GM11168 (cell line): ENCODE results near the gene GJB5.
"Not testable (repeated sequence)": the region's sequence is repeated elsewhere in the genome, so short reads cannot be mapped to it uniquely, and the experiment has no call there.

Experiments used
- in situ Hi-C: fragments of 300-500 bp; cut with MboI; formaldehyde crosslinking; loops from one replicate; pipeline ENCODE4 v1.12.0; 2022; ENCODE audit warnings: low sequenced_read_pairs; ENCODE audit not compliant: unreplicated experiment

Gene GJB5

DNA sequence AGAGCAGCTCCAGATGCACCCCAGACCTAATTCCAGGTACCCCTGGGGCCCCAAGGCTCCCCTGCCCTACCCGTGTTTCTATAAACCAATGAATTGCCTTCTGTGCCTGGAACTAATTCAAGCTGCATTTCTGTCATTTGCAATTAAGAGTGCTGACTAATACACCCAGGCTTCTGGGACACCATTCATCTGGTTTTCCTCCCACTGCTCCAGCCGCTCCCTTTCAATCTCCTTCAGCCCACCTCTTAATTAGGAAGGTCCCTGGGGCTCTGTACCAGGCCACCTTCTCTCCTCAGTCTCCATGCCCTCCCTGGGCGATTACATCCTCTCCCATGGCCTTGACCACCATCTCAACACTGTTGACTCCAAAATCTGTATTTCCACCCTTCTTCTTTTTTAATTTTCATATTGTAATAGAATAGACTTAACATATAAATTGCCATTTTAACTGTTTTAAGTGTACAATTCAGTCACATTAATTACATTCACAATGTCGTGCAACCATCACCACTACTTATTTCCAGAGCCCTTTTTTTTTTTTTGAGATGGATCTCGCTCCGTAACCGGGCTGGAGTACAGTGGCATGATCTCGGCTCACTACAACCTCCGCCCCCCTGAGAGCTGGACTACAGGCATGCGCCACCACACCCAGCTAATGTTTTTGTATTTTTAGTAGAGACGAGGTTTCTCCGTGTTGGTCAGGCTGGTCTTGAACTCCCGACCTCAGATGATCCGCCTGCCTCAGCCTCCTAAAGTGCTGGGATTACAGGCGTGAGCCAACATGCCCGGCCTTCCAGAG is 16.9 kb downstream of the GJB5 start:
- in situ Hi-C loops = no loop called here

DNA sequence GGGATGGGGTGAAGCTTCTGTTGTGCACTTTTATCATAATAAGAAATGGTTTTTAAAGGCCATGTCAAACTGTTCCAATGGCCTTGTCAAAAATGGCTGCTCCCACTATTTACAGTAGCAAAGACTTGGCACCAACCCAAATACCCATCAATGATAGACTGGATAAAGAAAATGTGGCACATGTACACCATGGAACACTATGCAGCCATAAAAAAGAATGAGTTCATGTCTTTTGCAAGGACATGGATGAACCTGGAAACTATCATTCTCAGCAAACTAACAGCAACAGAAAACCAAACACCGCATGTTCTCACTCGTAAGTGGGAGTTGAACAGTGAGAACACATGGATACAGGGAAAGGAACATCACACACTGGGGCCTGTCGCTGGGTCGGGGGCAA is 18.3 kb downstream of the GJB5 start:
- in situ Hi-C loops = not testable (repeated sequence)

DNA sequence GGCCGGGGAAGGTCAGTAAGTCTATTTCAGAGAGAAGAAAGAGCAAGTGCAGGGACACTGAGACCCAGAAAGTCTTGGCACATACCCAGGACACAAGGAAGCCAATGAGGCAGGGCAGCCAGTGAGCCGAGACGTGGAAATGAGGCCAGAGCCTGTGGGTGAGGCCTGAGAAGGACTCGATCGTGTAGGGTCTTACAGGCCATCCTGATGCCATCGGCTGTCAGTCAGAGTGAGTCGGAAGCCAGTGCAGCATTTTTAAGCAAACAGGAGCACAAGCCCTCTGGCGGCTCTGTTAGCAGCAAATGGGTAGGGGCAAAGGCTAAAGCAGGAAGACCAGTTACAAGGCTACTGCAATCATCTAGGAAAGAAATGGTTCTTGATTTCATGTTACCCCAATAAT is 20.1 kb downstream of the GJB5 start:
- in situ Hi-C loops = no loop called here

DNA sequence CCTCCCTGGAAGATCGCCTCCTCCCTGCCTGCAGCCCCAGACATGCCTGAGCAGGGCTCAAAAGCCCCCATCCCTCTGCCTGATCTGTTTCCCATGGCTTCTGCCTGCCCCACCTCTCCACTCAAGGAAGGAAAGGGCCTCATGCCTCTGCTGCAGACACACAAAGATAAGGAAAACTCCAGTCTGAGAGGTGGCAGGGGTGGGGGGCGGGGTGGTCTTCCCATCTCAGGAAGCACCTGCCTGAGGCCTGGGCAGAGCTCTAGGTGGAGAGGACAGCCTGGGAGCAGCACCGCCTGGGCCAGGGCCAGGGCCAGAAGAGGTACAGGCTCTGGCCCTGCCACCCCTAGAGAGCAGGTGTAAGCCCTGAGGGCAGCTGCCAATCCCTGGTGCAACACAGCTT is 22.1 kb downstream of the GJB5 start:
- in situ Hi-C loops = no loop called here

DNA sequence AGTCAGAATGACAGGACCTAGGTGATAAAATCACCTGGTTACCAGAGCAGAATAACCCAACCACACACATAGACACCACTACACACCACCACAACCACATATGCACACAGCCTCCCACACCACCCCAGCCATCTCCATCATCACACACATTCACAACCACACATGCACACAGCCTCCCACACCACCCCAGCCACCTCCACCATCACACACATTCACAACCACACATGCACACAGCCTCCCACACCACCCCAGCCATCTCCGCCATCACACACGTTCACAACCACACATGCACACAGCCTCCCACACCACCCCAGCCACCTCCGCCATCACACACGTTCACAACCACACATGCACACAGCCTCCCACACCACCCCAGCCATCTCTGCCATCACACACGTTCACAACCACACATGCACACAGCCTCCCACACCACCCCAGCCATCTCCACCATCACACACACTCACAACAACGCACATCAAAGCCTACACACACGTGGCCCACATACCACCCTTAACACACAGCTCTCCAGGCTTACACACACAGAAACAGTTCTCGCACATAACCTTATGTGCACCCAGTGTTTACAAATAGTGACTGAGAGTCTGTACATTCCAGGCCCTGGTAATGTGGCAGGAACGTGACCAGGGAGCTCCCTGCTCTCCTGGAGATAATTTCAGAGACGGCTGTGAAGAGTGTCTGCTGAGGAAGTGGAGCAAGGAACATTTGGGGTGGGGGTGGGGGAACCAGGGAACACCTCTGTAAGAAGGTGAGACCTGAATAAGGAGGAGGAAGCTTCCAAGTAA is 22.9 kb downstream of the GJB5 start:
- in situ Hi-C loops = no loop called here

DNA sequence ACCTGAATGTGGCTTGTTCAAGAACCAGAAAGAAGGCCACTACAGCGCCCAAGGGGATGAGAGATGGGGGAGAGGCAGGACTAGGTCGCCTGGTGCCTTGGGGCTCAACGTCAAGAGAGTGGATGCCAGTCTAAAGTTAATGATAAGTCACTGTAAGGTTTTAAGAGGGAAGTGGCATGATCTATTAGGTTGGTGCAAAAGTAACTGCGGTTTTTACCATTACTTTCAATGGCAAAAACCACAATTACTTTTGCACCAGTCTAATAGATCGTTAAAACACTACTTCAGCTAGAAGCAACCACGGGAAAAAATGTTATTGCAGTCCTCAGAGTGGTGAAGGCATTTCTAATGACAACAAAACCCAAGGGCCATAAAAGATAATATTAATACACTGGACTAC is 23.5 kb downstream of the GJB5 start:
- in situ Hi-C loops = no loop called here

DNA sequence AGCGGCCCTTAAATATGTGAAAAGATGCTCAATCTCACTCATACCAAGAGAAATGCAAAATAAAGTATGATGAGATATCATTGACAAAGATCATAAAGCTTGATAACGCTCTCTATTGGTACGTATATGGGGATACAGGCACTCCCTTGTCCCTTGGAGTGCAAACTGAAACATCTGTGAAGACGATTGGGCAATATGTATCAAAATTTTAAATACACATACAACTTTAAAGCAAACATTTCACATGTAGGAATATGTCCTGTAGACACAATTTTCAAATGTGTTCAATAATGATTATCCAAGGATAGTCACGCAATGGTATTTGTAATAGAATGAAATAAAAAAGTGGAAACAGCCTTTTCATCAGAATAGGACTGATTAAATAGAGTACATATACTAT is 24.2 kb downstream of the GJB5 start:
- in situ Hi-C loops = no loop called here

DNA sequence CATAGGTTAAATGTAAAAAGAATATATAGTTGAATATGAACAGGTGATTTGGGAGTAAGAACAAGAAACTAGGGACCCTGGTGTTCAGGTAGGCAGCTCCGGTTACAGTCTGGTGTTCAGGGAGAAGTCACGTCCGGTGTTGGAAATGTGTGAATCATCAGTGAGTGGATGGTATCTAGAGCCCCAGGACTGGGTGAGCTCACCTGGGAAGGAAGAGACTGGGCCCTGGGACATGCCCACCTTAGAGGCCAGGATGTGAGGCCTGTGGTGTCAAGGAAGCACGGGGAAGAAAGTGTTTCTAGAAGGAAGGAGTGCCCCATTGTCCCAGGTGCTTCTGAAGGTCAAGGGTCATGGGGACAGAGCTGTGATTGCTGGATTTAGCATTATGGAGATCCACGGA is 24.7 kb downstream of the GJB5 start:
- in situ Hi-C loops = no loop called here

DNA sequence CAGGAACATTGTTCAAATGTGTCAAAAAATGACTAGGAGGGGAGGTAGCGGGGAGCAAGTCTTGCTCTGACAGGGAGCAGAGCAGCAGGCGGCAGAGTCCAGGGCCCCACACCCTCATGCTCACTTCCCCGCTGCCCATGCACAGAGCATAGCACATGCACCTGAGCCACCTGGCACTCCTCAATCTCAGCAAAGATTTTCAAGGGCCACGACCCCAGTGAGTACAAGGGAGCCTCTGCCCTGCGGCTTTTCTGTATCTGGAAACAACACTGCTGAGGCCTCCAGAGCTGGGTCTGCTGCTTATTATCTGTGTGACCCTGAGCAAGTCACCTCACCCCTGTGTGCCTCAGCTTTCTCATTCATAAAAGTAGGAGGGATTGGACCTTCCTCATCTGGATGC is 25.1 kb downstream of the GJB5 start:
- in situ Hi-C loops = no loop called here

DNA sequence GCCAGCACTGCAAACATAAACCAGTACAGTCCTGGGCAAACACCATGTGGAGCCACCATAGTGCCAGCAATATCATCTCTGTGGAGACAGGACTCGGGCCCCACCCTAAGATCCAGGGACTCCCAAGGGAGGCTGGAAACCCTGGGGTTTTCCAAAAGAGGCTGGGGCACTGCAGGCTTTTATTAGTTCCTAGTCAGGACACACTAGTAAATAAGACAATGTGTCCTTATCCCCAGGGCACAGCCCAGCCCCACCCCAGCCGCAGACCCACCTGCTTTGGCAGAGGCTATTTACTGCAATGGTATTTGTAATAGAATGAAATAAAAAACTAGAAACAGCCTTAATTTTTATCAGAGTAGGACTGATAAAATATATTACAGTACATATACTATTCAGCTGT is 25.7 kb downstream of the GJB5 start:
- in situ Hi-C loops = no loop called here

DNA sequence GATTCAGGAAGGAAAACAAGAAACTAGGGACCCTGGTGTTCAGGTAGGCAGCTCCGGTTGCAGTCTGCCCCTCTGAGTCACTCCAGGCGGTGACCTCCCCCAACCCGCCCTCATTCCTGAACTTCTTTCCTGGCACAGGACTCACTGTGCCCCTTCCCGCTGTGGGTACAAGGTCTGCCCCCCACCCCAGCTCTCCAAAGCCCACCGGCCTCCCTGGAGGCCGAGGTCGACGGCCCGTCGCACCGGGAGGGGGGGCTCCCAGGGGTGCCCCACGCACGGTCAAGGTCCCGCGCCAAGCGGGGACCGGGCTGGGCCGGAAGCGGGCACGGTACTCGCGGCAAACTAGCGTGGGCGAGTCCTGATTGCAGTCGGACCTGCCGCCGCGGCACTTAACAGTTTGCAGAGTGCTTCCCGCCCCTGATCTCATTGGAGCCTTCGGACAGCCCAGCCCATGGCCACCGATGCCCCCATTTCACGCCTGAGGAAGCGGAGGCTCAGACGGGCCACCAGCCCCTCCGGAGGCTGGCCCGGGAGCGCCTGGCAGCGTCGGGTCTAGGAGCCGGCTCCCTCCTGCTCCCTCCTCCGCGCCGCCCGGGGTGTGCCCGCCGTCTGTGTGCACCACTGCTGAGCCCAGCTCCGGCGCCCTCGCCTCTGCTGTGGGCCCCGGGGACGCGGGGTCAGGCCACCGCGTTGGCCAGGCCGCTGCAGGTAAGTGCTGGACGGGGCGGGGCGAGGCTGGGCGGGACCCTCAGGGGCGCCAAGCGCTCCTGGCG is 26.4 kb downstream of the GJB5 start, which contains the start of gene GJB3:
TSS of gene GJB3 (plus strand) at position 144 of the 773 bp plus-strand sequence. CDS start 3,549 bp downstream, outside the sequence.
- in situ Hi-C loops = no loop called here

DNA sequence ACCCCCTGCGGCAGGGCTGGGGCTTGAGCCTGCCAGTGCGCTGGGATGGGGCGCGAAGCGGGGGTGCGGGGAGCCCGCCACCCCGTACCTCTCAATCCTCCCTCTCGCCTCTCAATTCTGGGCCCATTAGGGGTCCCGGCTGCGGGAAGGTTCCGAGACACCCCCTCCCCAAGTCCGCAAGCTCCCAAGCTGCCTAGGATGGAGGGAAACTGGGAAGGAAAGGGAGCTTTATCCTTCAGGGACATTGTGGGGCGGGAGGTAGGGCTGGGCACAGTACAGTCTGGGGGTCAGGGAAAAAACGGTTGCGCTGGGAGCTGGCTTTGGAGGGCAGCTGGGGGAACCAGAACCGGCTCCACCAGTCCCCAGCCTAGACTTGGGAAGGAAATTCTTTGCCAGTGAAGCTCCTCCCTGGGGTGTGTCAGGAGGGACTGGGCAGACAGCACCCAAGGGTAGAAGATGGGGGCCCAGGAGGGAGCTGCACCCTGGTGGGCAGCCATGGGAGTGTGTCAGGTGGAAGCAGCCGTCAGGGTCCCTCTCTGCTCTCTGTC is 27.1 kb downstream of the GJB5 start:
- in situ Hi-C loops = no loop called here

DNA sequence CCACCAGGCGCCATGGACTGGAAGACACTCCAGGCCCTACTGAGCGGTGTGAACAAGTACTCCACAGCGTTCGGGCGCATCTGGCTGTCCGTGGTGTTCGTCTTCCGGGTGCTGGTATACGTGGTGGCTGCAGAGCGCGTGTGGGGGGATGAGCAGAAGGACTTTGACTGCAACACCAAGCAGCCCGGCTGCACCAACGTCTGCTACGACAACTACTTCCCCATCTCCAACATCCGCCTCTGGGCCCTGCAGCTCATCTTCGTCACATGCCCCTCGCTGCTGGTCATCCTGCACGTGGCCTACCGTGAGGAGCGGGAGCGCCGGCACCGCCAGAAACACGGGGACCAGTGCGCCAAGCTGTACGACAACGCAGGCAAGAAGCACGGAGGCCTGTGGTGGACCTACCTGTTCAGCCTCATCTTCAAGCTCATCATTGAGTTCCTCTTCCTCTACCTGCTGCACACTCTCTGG is 29.9 kb downstream of the GJB5 start:
- in situ Hi-C loops = no loop called here

DNA sequence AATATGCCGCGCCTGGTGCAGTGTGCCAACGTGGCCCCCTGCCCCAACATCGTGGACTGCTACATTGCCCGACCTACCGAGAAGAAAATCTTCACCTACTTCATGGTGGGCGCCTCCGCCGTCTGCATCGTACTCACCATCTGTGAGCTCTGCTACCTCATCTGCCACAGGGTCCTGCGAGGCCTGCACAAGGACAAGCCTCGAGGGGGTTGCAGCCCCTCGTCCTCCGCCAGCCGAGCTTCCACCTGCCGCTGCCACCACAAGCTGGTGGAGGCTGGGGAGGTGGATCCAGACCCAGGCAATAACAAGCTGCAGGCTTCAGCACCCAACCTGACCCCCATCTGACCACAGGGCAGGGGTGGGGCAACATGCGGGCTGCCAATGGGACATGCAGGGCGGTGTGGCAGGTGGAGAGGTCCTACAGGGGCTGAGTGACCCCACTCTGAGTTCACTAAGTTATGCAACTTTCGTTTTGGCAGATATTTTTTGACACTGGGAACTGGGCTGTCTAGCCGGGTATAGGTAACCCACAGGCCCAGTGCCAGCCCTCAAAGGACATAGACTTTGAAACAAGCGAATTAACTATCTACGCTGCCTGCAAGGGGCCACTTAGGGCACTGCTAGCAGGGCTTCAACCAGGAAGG is 30.5 kb downstream of the GJB5 start:
- in situ Hi-C loops = no loop called here

DNA sequence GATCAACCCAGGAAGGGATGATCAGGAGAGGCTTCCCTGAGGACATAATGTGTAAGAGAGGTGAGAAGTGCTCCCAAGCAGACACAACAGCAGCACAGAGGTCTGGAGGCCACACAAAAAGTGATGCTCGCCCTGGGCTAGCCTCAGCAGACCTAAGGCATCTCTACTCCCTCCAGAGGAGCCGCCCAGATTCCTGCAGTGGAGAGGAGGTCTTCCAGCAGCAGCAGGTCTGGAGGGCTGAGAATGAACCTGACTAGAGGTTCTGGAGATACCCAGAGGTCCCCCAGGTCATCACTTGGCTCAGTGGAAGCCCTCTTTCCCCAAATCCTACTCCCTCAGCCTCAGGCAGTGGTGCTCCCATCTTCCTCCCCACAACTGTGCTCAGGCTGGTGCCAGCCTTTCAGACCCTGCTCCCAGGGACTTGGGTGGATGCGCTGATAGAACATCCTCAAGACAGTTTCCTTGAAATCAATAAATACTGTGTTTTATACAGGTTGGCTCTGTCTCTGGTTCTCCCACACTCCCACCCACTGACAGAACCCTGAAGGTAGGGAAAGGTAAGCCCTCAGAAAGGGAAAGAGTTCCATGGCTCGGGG is 31.1 kb downstream of the GJB5 start:
- in situ Hi-C loops = no loop called here

DNA sequence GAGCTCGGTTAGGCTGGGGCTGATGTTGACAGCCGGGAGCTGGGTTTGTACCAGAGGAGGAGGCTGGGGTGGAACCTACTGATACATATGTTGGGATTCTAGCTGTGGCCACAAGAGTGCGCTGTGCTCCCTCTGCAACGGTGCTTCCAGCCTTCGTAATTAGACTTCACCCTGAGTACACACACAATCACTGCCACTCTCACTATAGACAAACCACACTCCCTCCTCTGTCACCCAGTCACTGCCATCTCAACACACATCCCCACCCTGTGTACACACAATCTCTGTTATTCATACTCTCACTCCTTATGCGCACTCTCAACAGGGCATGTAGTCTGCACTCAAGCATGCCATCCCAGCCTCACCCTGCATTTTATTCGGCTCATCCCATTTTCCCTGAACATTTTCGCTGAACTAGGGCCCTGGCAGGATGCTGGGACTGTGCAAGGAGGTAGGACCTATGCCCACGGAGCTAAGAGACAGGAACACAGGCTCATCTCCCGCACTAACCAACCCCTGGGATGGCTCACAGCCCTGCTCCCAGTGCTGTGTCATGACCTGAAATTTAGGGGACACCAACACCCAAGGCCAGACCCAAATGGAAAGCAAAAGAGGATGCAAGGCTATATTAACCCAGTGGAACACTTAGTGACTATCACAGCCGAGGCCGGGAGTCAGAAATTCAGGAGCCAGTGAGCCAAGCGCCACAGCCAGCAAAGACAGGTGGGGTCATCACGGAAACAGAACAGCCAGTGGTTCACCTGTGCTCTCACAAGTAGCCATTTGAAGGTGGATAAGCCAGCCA is 31.9 kb downstream of the GJB5 start:
- in situ Hi-C loops = no loop called here

DNA sequence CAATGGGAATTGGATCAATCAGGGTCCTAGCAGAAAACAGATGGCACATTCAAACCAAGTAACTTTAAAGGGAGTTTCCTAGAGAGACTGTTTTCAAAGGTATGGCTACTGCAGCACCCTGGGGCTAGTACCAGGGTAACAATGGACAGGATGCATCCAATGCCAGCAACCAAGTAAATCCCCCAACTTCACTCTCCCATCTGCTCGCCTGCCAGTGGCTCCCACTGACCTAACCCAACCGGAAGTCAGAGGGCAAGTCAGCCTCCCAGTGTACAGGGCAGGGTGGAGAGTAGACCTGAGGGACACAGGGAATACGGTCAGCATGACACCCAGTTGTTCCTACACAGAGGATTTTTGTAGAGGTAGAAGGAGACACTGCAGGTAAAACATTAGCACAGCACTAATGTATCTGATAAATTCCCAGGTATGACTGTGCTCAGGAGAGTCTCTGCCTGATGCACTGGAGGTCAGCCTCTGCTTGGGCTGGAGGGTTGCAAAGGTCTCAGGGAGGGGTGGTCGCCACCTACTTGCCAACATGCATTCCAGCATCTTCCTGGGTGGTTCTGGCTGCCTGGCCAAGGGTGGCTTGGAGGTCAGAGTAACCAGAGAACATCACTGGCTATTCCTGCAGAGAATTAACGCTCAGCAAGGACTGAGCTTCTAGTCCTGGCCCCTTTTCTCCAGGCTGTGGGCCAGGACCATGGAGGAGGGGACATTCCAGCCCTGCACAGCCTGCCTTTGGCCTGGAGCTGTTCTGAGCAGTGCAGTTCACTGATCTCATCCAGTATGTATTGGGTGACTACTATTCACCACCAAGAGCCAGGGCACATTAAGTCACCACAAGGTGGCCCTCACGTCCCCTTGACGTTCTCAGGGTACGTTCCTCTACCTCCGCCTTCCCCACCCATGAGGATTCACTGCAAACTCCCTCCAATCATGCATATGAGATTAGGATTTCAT is 32.9 kb downstream of the GJB5 start:
- in situ Hi-C loops = no loop called here

DNA sequence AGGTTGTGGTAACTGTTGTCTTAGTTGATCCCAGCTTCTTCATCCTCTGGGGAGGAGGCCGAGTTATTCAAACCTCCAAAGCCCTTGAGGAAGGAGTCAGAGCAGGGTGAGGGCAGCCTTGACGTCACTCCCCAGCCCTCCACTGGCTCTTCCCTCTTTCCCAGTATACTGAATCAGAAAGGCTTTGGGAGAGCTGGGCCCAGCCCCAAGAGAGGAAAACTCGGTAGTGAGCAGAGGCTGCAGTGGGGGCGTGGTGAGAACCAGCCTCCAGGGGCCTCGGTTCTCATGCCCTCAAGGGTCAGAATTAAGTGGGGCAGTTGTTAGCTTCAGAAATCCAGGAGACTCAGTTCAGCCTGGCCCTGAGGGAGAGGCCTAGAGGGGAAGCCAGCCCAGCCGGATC is 36.1 kb downstream of the GJB5 start:
- in situ Hi-C loops = loop anchor here (5.0 kb wide), 1 partner anchor 56 kb away; no protein-coding TSS in a partner anchor
